Fibroblast of skin of back (primary cell): Measurements from ENCODE around the gene PNLDC1. TPM values are rescaled to one million over a fixed set of nuclear protein-coding genes. Genes with fewer than 3 reads are reported as not detected.

Experiments
- DNase-seq: peaks from one replicate; pipeline ENCODE4 v3.0.0-alpha.2; 2013
- polyA plus RNA-seq, 2 experiments: library from polyadenylated mRNA; unstranded; fragments of 120-200 nt; gene quantifications; one replicate each; pipeline ENCODE4 v1.2.1, GENCODE V29; 2013; ENCODE audit not compliant: insufficient read length in 2 of 2

The PNLDC1 gene, protein sequence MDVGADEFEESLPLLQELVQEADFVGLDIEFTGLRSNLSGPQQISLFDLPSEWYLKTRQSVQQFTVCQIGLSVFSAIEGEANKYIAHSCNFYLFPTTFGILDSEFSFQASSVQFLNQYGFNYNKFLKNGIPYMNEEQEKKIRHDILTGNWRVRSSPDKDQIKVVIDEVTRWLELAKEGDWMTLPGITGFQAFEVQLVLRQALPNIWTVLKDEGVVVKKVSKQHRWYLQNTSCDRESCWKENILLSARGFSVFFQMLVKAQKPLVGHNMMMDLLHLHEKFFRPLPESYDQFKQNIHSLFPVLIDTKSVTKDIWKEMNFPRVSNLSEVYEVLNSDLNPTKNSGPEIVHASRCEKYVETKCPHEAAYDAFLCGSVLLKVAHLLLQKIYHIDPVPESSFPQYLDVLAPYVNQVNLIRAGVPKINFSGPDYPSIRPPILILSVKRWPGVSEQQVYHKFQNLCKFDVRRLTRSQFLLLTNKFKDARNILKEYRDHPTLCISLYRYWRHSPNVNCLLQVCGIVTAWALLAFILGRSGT
- polyA plus RNA-seq (2013, experiment 1 of 2; ENCODE audit: insufficient read length) = 0.11 TPM
- polyA plus RNA-seq (2013, experiment 2 of 2; ENCODE audit: insufficient read length) = 0.13 TPM

DNA sequence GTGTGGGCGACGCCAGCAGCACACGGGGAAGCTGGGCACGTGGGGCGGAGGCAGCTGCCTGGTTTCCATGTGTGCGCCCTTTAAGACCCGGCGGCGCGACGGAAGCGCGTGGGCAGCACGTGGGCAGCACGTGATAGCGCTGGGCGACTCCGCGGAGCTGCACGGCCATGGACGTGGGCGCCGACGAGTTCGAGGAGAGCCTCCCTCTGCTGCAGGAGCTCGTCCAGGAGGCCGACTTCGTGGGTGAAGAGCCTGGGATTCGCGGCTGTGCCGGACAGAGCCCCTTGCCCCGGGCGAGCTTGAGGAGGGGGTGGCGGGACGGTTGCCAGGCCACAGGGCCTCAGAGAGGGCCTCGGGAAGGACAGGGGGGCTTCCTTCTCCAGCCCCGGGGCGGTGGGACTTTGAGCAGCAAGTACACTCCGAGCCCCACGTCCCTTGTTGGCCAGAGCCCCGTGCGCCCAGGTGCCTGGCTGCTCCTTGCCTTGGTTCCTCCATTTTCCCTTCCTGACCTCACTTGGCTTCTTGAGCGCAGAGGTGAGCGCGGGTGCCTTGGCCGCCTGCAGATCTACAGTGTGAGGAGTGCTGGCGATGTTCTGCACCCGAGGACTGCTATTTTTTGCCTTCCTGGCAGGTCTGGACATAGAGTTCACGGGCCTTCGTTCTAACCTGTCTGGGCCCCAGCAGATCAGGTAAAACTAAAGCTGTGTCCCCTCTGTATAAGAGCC, at the start of gene PNLDC1:
Gene PNLDC1 (plus strand): TSS at position 136 of the 725 bp plus-strand sequence. CDS start 32 bp downstream, at position 168.
- no peak for DNase-seq

DNA sequence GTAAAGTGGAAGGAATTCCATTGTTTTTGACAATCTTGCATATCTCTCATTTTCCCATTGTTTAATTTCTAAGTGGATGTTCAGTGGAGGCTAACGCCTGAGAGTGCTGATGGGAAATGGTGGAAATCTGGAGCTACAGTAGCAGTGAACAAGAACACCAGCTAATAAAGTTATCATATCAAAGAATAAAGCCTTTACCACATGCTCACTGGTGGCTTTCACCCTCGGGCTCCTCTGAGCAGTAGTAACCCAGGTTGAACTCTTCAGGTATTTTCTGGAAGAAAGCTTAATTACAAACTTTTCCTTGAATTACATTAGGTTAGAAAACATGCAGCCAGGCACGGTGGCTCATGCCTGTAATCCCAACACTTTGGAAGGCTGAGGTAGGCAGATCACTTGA, 48.6 kb upstream of the PNLDC1 start:
- DNase-seq = no peak

DNA sequence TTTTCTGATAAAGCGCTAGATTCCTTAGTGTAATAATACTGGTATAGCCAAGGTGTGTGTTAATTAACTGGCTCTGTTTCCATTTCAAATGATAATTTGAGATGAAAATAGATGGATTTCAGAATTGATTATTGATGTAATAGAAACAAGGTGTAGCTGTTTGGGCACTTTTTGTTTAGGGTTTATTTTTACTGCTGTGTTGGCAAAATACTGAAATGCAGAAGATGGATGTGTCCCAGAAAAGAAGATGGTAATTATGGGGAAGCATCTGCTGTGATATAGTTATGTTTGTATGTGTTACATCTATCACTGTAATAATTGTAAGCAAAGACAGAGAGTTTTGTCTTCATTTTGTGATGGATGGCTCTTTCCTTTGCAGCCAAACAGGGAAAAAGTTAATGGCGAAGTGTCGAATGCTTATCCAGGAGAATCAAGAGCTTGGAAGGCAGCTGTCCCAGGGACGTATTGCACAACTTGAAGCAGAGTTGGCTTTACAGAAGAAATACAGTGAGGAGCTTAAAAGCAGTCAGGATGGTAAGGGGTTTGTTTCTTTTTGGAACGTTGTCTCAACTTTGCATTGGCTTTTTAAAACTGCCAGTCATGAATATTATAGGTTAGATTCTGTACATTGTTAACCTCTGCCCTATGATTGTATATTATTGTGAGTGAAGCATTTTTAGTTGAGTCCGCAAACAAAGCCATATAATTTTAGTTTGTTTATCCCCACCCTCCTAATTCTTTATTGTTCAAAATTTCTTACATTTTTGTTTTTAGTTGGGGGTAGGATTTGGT, 46.8 kb upstream of the PNLDC1 start:
- DNase-seq = no peak

DNA sequence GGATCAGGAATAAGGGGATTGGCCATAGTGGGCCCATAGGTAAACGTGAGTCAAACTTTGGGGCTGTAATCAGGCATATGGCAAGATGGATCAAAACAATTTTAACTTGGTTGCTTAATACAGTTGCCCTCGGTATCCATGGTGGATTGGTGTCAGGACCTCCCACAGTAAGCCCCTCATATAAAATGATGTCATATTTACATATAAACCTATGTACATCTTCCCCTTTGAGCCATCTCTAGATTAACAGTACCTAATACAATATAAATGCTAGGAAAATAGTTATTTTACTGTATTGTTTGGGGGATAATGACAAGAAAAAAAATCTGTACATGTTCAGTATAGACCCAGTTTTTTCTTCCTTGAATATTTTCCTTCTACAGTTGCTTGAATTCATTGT, 45.7 kb upstream of the PNLDC1 start:
- no peak for DNase-seq

DNA sequence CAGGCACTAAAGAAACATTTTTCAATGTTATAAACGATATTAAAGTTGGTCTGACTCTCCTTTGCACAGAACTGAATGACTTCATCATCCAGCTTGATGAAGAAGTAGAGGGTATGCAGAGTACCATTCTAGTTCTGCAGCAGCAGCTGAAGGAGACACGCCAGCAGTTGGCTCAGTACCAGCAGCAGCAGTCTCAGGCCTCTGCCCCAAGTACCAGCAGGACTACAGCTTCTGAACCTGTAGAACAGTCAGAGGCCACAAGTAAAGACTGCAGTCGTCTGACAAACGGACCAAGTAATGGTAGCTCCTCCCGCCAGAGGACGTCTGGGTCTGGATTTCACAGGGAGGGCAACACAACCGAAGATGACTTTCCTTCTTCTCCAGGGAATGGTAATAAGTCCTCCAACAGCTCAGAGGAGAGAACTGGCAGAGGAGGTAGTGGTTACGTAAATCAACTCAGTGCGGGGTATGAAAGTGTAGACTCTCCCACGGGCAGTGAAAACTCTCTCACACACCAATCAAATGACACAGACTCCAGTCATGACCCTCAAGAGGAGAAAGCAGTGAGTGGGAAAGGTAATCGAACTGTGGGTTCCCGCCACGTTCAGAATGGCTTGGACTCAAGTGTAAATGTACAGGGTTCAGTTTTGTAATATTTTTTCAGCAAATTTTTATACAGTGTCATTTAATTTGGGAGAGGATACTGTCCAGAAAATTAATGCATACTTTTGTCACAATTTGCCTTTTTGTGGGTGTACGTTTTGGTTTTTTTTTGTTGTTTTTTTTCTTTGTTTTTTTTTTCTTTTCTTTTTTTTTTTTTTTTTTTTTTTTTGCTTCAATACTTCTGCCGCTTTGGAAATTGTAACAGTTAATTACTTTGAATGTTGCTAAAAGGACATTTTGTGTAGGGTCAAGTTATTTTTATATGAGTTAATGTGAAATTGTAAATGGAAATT, 44.8 kb upstream of the PNLDC1 start:
- no peak for DNase-seq

DNA sequence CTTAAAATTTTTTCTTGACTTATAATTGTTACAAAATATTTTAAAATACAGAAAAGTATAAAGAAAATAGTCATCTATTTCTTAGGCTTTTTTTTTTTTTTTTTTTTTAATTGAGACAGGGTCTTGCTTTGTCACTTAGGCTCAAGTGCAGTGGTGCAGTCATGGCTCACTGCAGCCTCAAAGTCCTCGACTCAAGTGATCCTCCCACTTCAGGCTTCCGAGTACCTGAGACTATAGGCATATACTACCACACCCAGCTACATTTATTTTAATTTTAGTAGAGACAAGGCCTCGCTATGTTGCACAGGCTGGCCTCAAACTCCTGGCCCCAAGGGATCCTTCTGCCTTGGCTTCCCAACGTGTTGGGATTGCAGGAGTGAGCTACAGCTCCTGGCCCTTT, 43.6 kb upstream of the PNLDC1 start:
- DNase-seq = no peak

DNA sequence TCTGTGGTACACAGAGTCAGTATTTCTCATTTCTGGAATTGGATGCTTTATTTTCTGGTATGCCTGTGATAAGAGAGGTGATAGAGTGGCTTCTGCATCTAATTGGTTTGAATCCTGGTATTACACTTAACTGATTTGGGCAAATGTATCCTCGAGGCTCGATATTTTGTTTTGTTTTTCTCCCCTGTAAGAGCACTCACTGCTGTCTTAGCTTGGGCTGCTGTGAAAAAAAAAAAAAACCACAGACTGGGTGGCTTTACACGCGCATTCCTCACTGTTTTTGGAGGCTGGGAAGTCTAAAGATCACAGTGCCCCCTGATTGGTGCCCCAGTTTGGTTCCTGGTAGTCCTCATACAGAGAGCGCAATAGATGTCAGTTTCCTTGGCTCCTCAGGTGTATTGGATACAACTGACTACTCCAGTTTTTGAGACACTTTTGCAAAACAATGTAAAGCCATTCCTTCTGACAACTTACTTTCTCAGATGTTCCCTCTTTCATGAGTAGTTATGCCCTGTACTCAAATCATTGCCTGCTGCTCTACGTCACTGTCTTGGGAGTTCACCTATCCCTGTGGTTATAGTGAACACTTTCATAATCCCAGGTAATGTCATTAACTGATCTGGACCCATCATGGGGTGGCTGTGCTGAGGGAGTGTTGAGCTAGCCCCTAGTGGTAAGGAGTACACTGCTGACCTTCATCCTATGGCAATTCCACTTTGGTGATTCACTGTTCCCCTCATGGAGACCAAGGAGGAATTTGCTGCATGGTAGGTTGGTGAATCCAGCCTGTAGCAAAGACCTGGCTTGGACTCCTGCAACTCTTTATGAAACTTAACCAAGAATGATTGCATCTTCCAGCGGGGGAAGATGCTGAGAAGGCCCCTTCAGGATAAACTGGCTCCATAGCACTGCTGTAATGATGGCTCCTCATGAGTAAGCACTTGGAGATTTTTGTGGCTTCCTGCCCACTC, 41.8 kb upstream of the PNLDC1 start:
- DNase-seq = peak; percentile 80

DNA sequence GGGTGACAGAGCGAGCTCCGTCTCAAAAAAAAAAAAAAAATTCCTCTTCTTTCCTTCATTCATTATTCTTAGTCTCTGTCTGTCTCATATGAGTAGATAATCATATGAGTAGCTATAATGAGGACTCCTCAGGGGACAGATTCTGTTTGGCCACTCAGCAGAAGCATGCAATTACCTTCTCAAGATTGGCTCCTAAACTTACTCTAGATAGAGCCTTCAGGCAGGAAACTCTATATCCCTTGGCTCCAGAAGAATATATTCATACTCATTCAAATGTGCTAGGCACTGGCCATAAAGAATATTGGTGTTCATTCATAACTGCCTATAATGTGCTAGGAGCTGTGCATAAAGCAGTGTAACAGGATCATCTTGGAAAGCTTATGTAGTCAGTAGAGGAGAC, 40.4 kb upstream of the PNLDC1 start:
- DNase-seq = no peak

DNA sequence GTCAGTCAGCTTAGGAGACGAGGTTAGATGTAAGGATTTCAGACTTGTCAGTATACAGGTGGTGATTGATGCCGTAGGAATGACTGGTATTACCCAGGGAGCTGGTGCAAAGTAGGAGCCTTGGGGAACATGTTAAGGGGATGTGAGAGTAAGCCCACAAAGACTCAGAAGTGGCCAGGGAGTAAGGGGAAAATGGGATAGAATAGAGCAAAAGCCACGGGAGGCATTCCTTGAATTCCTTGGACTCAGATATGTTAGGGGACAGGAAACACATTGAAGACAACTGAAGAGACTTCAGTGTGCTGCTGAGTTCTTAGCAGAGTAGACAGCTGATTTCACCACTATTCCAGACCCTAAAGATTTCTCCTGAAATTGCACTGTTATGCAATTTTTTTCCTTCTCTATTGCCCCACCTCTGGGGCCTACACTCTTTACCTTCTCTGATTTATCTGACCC, 39.4 kb upstream of the PNLDC1 start:
- DNase-seq = peak; percentile 95

DNA sequence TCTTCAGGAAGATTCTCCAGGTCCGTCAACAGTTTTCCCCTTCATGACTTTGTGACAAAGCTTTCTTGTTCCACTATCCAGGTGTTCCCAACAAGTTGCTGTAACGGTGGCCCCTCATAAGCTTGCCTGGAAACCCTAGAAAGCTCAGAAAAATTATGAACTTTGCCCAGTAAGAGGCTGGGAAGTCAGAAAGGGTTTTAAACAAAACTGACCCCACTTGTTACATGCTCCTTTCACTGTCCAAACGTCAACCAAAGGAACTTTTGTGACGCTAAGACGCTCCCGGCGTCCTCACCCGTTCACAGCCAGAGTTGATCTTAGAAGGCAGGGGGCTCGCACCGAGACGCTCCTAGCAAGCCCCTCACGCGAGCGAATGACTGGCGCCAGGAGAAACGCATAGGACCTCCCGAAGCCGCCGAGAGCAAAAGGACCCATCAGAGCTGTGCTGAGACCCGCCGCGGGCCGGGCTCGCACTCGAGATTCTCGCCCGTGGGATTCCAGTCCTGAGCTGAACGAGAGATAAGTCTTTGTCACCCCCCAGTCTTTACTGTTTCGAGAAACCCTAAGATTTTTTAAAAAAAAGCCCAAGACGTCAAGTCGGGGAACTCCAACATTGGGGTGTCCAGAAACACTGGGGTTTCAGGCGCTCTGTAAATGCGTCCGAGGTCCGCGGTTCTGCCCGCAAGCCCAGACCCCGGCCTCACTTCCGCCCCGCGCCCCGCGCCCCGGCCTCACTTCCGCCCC, 38.8 kb upstream of the PNLDC1 start:
- DNase-seq = peak; percentile 14

DNA sequence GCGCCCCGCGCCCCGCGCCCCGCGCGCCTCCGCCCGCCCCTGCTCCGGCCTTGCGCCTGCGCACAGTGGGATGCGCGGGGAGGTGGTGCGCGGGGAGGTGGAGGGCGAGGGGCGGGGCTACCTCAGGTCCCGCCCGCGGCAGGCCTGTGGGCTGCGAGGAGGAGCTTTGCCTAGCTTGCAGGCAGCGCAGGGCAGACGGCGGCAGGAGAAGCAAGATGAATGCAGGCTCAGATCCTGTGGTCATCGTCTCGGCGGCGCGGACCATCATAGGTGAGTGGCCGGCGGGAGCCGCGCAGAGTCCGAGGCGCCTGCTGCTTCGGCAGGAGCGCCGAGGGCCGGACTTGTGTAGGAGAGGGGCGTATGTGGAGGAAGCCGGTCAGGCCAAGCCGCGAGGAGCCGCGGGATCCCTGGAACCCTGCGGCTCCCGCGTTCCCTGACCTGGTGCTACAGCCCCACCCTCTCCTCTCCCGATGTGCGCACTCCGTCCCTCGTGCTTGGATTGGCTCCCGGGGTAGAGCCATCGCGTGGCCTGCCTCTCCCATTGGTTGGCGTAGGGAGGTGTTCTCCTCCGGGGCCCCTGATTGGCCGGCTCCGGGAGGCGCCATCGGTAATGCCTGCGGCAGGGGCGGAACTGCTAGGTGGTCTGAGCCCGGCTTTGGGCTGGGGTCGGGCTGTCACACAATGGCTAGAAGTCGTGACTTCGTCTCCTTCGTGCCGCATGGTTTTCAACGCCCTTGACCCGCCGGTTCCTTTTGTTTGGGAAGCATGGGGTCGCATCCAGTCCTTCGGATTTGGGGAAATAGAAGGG, 38.0 kb upstream of the PNLDC1 start, which contains the start of gene ACAT2:
Gene ACAT2 (plus strand): TSS at position 173 of the 808 bp plus-strand sequence. CDS start 43 bp downstream, at position 216.
- peak; percentile 96 for DNase-seq

DNA sequence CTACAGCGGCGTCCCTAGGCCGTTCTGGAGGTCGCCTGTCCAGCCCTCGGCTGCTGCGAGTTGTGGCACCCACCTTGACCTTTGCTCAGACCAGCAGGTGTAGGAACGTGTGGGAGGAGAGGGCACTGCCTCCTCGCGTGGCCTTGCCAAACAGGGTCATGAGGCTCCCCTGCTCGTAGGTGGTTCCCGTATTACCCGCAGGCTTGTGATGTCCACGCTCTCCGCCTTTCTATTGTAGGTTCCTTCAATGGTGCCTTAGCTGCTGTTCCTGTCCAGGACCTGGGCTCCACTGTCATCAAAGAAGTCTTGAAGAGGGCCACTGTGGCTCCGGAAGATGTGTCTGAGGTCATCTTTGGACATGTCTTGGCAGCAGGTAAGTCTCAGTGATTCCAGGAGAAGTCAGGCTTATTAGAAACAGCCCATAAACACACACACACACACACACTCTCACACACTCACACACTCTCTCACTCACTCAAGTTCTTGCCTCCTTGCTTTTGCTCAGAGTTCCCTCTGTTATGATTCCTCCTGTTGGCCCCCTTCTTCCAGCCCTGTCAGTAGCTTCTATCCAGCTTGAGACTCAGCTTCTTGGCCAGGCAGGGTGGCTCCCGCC, 37.3 kb upstream of the PNLDC1 start:
- DNase-seq = no peak

DNA sequence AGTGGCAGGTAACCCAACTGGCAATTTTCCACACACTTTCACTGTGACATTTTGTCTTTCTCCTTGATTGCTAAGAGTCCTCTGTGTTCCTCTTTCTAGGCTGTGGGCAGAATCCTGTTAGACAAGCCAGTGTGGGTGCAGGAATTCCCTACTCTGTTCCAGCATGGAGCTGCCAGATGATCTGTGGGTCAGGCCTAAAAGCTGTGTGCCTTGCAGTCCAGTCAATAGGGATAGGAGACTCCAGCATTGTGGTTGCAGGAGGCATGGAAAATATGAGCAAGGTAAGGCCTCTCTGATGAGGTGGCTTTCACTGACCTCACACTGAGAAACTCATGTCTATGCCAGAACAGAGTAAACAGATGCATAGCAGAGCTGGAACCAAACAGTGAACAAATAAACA, 33.2 kb upstream of the PNLDC1 start:
- DNase-seq = no peak

DNA sequence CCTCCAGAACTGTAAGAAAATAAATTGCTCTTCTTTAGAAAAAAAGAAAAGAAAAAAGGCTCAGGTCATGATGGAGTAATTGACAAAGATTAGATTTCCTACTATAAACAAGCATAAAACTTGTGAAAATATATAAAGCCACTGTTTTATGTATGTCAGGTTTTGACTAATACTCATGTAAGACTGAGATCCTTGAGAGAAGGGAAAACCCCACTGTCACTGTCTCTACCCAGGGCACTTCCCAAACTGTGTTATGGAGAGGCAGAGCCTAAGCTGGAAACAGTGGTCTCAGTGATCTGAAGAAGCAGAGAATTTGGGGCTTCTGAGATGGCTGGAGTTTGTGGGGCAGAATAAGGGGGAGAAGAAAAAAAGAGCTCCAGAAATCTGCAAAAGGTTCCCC, 30.6 kb upstream of the PNLDC1 start:
- DNase-seq = no peak

DNA sequence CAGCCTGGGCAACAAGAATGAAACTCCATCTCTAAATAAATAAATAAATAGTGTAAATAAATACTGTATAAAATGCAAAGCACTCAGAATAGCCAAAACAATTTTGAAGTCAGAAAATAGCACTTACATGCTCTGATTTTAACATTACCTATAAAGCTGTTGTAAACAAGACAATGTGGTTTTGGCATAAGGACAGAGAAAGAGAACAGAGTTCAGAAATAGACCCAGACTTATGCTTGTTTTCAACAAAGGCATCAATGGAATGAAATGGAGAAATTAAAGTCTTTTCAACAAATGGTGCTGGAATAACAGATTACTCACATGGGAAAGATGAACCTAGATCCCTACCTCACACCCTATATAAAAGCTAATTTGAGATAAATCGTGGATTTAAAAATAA, 27.9 kb upstream of the PNLDC1 start:
- no peak for DNase-seq

DNA sequence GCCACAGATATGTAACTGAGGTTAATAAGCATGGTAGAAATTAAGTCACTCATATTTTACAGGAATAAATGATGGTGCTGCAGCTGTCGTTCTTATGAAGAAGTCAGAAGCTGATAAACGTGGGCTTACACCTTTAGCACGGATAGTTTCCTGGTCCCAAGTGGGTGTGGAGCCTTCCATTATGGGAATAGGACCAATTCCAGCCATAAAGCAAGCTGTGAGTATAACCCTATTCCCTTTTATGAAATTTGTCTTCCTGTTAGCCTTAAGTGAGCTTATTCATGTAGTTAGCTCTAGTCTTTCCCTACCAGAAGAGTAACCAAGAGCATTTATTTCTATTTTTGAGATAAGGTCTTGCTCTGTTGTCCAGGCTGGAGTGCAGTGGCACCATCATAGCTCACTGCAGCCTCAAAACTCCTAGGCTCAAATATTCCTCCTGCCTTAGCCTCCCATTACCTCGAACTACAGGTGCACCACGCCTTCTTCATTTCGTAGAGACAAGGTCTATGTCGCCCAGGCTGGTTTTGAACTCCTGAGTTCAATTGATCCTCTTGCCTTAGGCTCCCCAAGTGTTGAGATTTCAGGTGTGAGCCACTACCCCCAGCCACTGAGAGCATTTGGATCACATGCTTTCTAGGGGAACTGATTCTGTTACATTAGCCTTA, 22.7 kb upstream of the PNLDC1 start:
- no peak for DNase-seq

DNA sequence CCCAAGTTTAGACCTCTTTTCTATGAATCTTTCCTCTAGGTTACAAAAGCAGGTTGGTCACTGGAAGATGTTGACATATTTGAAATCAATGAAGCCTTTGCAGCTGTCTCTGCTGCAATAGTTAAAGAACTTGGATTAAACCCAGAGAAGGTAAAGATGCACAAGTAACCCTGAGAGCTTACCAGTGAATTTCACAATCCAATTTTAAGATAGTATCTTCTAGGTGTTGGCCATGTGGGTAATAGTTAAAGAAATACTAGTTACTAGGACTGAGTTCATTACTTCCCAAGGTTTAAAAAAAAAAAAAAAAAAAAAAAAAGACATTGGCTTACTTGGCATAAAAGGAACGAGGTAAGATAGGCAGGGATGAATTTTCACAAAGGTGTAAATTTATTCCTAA, 21.9 kb upstream of the PNLDC1 start:
- DNase-seq = no peak
